Measurements from ENCODE around the gene CALHM2.

DNA sequence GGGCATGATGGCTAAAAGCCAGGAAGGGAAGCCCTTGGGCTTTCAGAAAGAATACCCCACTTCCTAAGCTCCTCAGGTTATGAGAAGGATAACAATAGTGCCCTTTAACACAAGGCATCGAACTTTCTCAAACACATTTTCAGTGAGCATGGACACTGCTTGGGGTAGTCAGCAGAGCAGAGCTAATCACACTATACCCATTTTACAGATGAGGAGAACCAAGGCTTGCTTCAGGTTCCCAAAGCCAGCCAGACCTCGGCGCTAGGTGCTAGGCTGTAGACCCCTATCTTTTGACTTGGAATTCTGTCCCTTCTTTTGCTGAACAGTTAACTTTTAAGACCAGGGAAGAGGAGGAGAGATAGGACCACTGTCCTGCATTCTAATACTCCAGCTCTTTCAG is 43.2 kb upstream of the CALHM2 start:
- no peak for TF ChIP-seq EZH2 (IDR thresholded peaks at IDR 0.05; ENCODE audit: borderline replicate concordance)
- TF ChIP-seq, protein P1, sequence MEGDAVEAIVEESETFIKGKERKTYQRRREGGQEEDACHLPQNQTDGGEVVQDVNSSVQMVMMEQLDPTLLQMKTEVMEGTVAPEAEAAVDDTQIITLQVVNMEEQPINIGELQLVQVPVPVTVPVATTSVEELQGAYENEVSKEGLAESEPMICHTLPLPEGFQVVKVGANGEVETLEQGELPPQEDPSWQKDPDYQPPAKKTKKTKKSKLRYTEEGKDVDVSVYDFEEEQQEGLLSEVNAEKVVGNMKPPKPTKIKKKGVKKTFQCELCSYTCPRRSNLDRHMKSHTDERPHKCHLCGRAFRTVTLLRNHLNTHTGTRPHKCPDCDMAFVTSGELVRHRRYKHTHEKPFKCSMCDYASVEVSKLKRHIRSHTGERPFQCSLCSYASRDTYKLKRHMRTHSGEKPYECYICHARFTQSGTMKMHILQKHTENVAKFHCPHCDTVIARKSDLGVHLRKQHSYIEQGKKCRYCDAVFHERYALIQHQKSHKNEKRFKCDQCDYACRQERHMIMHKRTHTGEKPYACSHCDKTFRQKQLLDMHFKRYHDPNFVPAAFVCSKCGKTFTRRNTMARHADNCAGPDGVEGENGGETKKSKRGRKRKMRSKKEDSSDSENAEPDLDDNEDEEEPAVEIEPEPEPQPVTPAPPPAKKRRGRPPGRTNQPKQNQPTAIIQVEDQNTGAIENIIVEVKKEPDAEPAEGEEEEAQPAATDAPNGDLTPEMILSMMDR (IDR thresholded peaks at IDR 0.05; ENCODE audit: poor library complexity): no peak
